GM13977 (cell line): ENCODE measurements around the gene PLK3.
"Not testable (repeated sequence)": the region's sequence is repeated elsewhere in the genome, so short reads cannot be mapped to it uniquely, and the experiment has no call there.

Experiments
- DNase-seq: peaks from one replicate; pipeline ENCODE4 v3.0.0; 2012; ENCODE audit warnings: low spot score
- CTCF ChIP-seq: IDR thresholded peaks from 2 replicates; pipeline ENCODE4 v1.5.1; 2012; ENCODE audit warnings: mild to moderate bottlenecking, control low read depth; ENCODE audit not compliant: insufficient read depth; ENCODE audit errors: extremely low read depth, missing control alignments
- in situ Hi-C: fragments of 300-500 bp; cut with MboI; formaldehyde crosslinking; loops from one replicate; pipeline ENCODE4 v1.12.0; 2022; ENCODE audit warnings: low sequenced_read_pairs, low pct_unique_long_range_greater_than_20kb, mixed read lengths, inconsistent platforms; ENCODE audit not compliant: unreplicated experiment

PLK3 gene

DNA sequence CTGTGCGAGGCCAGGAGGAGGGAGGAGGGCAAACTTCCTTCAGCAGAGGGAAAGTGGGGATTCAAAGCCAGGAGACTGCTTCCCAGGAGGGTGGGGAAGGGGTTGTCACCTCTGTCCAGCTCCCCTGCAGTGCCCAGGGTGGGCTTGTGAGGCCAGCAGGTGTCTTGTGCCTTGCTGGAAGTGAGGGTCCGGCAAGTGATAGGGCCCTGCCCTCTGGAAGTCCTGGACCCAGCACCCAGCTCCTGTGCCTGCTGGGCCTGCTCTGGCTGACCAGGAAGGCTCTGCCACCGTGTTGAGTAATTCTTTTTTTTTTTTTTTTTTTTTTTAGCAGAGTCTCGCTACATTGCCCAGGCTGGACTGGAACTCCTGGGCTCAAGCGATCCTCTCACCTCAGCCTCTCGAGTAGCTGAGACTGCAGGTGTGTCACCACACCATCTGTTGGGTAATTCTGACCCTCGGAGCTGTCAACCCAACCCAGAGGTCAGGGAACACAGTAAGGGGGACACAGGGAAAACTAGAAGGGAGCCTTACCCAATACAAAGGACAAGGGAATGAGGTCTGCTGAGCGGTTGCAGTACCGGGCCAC, 13.2 kb upstream of the PLK3 start:
- TF ChIP-seq CTCF = no peak
- in situ Hi-C loops = no loop called here
- no peak for DNase-seq

GRCh38 chr1:44787506-44787905, 12.7 kb upstream of the PLK3 start:
- no peak for TF ChIP-seq CTCF
- in situ Hi-C loops = no loop called here
- DNase-seq = no peak

- TF ChIP-seq CTCF = no peak
- in situ Hi-C loops = no loop called here
- DNase-seq = no peak
These were observed 11.9 kb upstream of the PLK3 start, which contains the start of gene BEST4 for GRCh38 chr1:44788120-44788860. Gene BEST4 (minus strand): TSS chr1:44788170. CDS start chr1:44787705, 465 bp downstream.

DNA sequence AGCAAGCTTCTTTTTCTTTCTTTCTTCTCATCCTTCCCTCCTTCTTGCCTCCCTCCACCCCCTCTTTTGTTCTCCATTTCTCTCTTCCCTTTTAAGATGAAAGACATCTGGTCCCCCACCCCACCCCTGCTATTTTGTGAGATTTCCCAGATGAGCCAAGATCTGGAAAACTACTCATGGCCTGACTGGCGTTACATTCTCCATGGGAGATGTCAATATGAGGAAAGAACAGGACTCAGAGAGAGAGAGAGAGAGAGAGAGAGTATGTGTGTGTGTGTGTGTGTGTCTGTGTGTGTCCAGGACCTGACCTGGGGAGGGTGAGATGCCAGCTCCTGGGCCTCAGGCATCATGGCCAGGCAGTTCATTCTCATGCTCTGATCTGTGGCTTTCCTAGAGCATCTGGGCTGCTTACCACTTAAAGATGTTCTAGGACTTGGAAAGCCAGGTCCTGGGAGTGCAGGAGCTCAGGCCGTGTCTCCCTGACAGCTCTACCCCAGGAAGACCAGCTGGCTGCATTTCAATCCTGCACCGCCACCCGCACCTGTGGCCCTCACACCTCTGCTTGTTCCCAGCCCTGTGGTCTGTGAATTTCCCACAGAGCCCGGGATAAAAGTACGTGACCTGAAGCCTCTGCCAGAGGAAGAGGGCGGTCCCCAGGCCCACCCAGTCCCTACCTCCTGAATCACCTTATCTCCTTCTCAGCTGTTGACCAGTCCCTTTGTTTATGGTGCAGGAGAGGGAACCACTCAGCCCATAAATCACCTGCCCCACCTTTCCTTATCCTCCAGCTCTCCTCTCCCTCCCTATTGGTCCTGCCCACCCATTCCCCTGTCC, 9.0 kb upstream of the PLK3 start:
- in situ Hi-C loops = no loop called here
- TF ChIP-seq CTCF = no peak
- DNase-seq = no peak

DNA sequence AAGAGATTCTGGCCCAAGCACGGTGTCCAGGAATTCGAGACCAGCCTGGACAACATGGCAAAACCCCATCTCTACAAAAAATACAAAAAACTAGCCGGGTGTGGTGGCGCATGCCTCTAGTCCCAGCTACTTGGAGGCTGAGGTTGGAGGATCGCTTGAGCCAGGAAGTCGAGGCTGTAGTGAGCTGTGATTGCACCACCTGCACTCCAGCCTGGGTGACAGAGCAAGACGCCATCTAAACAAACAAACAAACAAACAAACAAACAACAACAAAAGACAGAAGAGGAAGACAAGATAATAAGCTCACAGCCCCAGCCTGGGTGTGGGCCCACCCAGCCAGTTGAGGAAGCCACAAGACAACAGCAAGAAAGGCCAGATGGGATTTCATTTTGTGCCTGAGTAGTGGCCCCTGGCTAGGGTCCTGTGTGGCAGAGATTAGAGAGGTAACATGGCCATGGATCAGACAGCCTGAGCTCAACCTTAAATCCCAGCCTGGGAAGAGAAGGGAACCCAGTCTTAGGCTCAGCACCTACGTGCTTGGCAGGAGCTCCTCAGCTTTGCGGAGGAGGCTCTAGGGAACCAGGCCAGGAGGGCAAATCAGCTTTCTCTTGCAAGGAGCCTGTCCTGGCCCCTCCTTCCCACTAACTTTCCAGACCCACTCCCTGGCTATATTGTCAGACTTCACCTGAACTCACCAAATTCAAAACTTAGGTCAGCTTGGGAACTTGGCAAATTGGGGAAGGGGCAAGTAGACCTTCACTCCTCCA, 7.3 kb upstream of the PLK3 start:
- no peak for TF ChIP-seq CTCF
- in situ Hi-C loops = no loop called here
- DNase-seq = no peak

DNA sequence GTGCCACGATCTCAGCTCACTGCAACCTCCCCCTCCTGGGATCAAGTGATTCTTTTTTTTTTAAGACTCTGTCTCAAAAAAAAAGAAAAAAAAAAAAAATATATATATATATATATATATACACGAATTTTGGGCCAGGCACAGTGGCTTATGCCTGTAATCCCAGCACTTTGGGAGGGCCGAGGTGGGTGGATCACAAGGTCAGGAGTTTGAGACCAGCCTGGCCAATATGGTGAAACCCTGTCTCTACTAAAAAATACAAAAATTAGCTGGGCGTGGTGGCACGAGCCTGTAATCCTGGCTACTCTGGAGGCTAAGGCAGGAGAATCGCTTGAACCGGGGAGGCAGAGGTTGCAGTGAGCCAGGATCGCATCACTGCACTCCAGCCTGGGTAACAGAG, 2.3 kb upstream of the PLK3 start:
- DNase-seq, in situ Hi-C loops: not testable (repeated sequence)
